Body of pancreas (tissue), 4 donors: Measurements from ENCODE around the gene RAET1L. TPM values are rescaled to one million over a fixed set of nuclear protein-coding genes. Genes with fewer than 3 reads are reported as not detected.
"Not testable (repeated sequence)": the region's sequence is repeated elsewhere in the genome, so short reads cannot be mapped to it uniquely, and the experiment has no call there.

Experiments
- ATAC-seq: fragments of 150-250 bp; one replicate; pipeline ENCODE4 v1.9.1; 2016
- DNase-seq, 4 donors: peaks; one replicate each; pipeline ENCODE4 v3.0.0-alpha.2; 2019
- H3K27ac ChIP-seq, 4 donors: fragments of 200-600 bp; sonication (generic); 1 replicate in 3 of 4; 2 replicates in 1 of 4; pipeline versions ENCODE4 v1.5.1 to v1.6.1; 2016 to 2019; ENCODE audit warnings: mild to moderate bottlenecking in 1 of 4, mixed read lengths in 1 of 4, moderate library complexity in 1 of 4
- H3K27me3 ChIP-seq, 2 donors: fragments of 200-600 bp; sonication (generic); one replicate each; pipeline ENCODE4 v1.6.0; 2016; ENCODE audit warnings: mild to moderate bottlenecking in 1 of 2
- H3K36me3 ChIP-seq, 2 donors: fragments of 200-600 bp; sonication (generic); replicated peaks in 1 of 2; 2 replicates each; pipeline ENCODE4 v1.5.1; 2016; ENCODE audit warnings: low read depth in 2 of 2; ENCODE audit not compliant: insufficient read depth in 1 of 2
- H3K4me1 ChIP-seq: fragments of 200-600 bp; sonication (generic); one replicate; pipeline ENCODE4 v1.6.0; 2016
- H3K4me3 ChIP-seq, 2 donors: fragments of 200-600 bp; sonication (generic); 1 replicate in 1 of 2; 2 replicates in 1 of 2; pipeline ENCODE4 v1.5.1; 2016 to 2019
- H3K9me3 ChIP-seq, 3 donors: fragments of 200-600 bp; sonication (generic); 1 replicate in 2 of 3; 2 replicates in 1 of 3; pipeline ENCODE4 v1.5.1; 2016
- CTCF ChIP-seq, 7 experiments: fragments of 450-650 bp in 4 of 7; fragments of 200-600 bp in 3 of 7; sonication (generic) in 3 of 7; IDR thresholded peaks; one replicate each; pipeline ENCODE4 v1.5.1; 2016 to 2019; ENCODE audit warnings: antibody characterized with exemption in 7 of 7
- POLR2A ChIP-seq, 3 donors: fragments of 450-650 bp; IDR thresholded peaks; one replicate each; pipeline ENCODE4 v1.6.1; 2016; ENCODE audit warnings: antibody characterized with exemption in 3 of 3, mild to moderate bottlenecking in 2 of 3
- WGBS, 2 donors: methylation state at CpG; one replicate each; pipeline ENCODE4 v1.1.5; 2017; 5-methylcytosine and 5-hydroxymethylcytosine counted together
- intact Hi-C: fragments of 100-400 bp; cut with DNase I; formaldehyde crosslinking; loops from one replicate; pipeline ENCODE4 v1.15.1; 2023
- total RNA-seq, 2 donors: library from RNA; depleted of rRNA; stranded (reverse); fragments of >200 nt; gene quantifications; one replicate each; pipeline ENCODE4 v1.1.0, GENCODE V29; 2016

RAET1L gene
- total RNA-seq, 2 donors from 2014 or later = not detected

- Histone ChIP-seq H3K9me3 (no peaks in the 10 kb centered on the region), H3K4me3 (no peak overlapping the region), H3K4me1 (peaks cover 9% of the 10 kb centered on the region), H3K27ac (no peak overlapping the region), H3K36me3 (no peaks in the 10 kb centered on the region), H3K27me3 (peaks cover 0 to 16% of the 10 kb centered on the region in 2 donors)
- TF ChIP-seq CTCF (IDR thresholded peaks at IDR 0.05) (no peak), POLR2A (IDR thresholded peaks at IDR 0.05) (no peak)
- no peak for DNase-seq
- WGBS, 2 donors = 43 to 54% methylated on average over 6 of the region's 6 CpGs
- ATAC-seq = no peak
- intact Hi-C loops = loop anchor here (5.0 kb wide), 1 partner anchor 87 kb away; no protein-coding TSS in a partner anchor
Observed at GRCh38 chr6:150018846-150019580, 6.3 kb downstream of the RAET1L start.

GRCh38 chr6:150017186-150017521, 8.2 kb downstream of the RAET1L start:
- not testable (repeated sequence) for ATAC-seq, H3K27ac ChIP-seq, DNase-seq, H3K4me1 ChIP-seq, H3K36me3 ChIP-seq, H3K9me3 ChIP-seq, H3K4me3 ChIP-seq
- WGBS, 2 donors = 1 to 3% methylated on average over 5 of the region's 5 CpGs
- peaks cover 0 to 17% of the 10 kb centered on the region in 2 donors for H3K27me3 ChIP-seq
- intact Hi-C loops = loop anchor here (5.0 kb wide), 1 partner anchor 85 kb away; no protein-coding TSS in a partner anchor

GRCh38 chr6:150016324-150017185, 8.8 kb downstream of the RAET1L start:
- TF ChIP-seq POLR2A (IDR thresholded peaks at IDR 0.05) = no peak
- peak; percentile 43 to 87 (median 78) for TF ChIP-seq CTCF (IDR thresholded peaks at IDR 0.05)
- DNase-seq = peak; percentile 70 to 83 (median 80)
- Histone ChIP-seq H3K4me3 (no peak overlapping the region), H3K9me3 (no peaks in the 10 kb centered on the region), H3K4me1 (peaks cover 9% of the 10 kb centered on the region), H3K27me3 (peaks cover 0 to 19% of the 10 kb centered on the region in 2 donors), H3K36me3 (no peaks in the 10 kb centered on the region), H3K27ac (no peak overlapping the region)
- ATAC-seq = peak; percentile 91
- intact Hi-C loops = loop anchor here (5.0 kb wide), 1 partner anchor 84 kb away; no protein-coding TSS in a partner anchor
- WGBS, 2 donors = 11 to 19% methylated on average over 6 of the region's 6 CpGs

GRCh38 chr6:150015281-150016001, 9.9 kb downstream of the RAET1L start:
- H3K27ac ChIP-seq, DNase-seq, H3K4me1 ChIP-seq, H3K36me3 ChIP-seq, H3K9me3 ChIP-seq, H3K4me3 ChIP-seq, ATAC-seq: not testable (repeated sequence)
- 3 to 5% methylated on average over 11 to 12 of the region's 15 CpGs for WGBS, 2 donors
- intact Hi-C loops = loop anchor here (5.0 kb wide), 1 partner anchor 83 kb away; no protein-coding TSS in a partner anchor
- H3K27me3 ChIP-seq = peaks cover 0 to 19% of the 10 kb centered on the region in 2 donors

GRCh38 chr6:150014623-150015280, 10.6 kb downstream of the RAET1L start:
- not testable (repeated sequence) for H3K9me3 ChIP-seq, H3K4me1 ChIP-seq, DNase-seq, ATAC-seq, H3K36me3 ChIP-seq, H3K27ac ChIP-seq, H3K4me3 ChIP-seq
- peaks cover 0 to 19% of the 10 kb centered on the region in 2 donors for H3K27me3 ChIP-seq
- no CpG with 5 or more reads among the region's 50 CpGs for WGBS, 2 donors
- intact Hi-C loops = loop anchor here (5.0 kb wide), 1 partner anchor 82 kb away; no protein-coding TSS in a partner anchor

- H3K4me3 ChIP-seq, ATAC-seq, H3K36me3 ChIP-seq, intact Hi-C loops, H3K27ac ChIP-seq, H3K4me1 ChIP-seq, DNase-seq, H3K9me3 ChIP-seq: not testable (repeated sequence)
- H3K27me3 ChIP-seq = peaks cover 0 to 19% of the 10 kb centered on the region in 2 donors
- 8 to 10% methylated on average over 8 of the region's 24 CpGs for WGBS, 2 donors
Observed at GRCh38 chr6:150013785-150014622, 11.3 kb downstream of the RAET1L start.

- DNase-seq, intact Hi-C loops: not testable (repeated sequence)
Observed at GRCh38 chr6:150012846-150013784, 12.2 kb downstream of the RAET1L start.

More at GRCh38 chr6:150012846-150013784, 12.2 kb downstream of the RAET1L start:
- 20 to 24% methylated on average over 8 of the region's 8 CpGs for WGBS, 2 donors
- not testable (repeated sequence) for H3K4me1 ChIP-seq, H3K27ac ChIP-seq, ATAC-seq, H3K36me3 ChIP-seq, H3K4me3 ChIP-seq, H3K9me3 ChIP-seq
- H3K27me3 ChIP-seq = peaks cover 0 to 19% of the 10 kb centered on the region in 2 donors
